DMS79 treated with DMSO at 0.1 percent for 48 hours (cell line): Measurements from ENCODE around the gene PROC.

Experiments
- DNase-seq: peaks from one replicate; lab custom pipeline; 2025; lab: John Stamatoyannopoulos, UW

The PROC gene

DNA sequence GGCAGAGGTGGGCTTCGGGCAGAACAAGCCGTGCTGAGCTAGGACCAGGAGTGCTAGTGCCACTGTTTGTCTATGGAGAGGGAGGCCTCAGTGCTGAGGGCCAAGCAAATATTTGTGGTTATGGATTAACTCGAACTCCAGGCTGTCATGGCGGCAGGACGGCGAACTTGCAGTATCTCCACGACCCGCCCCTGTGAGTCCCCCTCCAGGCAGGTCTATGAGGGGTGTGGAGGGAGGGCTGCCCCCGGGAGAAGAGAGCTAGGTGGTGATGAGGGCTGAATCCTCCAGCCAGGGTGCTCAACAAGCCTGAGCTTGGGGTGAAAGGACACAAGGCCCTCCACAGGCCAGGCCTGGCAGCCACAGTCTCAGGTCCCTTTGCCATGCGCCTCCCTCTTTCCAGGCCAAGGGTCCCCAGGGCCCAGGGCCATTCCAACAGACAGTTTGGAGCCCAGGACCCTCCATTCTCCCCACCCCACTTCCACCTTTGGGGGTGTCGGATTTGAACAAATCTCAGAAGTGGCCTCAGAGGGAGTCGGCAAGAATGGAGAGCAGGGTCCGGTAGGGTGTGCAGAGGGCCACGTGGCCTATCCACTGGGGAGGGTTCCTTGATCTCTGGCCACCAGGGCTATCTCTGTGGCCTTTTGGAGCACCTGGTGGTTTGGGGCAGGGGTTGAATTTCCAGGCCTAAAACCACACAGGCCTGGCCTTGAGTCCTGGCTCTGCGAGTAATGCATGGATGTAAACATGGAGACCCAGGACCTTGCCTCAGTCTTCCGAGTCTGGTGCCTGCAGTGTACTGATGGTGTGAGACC is at the start of gene PROC:
Gene PROC (plus strand): TSS at position 128 of the 812 bp plus-strand sequence. CDS start 1,516 bp downstream, outside the sequence.
- no peak for DNase-seq

DNA sequence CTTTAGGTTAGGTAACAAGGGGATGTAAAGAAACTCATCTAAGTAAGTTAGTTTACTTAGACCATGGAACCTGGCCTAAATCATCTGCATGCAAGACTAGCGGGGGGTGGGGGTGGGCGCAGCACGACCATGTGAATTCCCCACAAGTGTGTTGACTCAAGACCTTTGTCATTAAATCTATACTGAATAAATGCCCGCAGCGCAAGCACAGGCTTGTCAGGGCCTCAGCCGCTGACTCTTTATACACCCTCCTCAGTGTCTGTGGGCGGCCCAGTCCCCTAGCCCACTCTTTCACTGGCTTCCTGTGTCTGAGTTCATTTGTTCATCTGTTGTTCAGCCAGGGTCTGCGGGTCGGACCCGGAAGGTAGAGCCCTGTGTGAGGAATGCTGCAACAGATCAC is 48.2 kb upstream of the PROC start:
- no peak for DNase-seq

DNA sequence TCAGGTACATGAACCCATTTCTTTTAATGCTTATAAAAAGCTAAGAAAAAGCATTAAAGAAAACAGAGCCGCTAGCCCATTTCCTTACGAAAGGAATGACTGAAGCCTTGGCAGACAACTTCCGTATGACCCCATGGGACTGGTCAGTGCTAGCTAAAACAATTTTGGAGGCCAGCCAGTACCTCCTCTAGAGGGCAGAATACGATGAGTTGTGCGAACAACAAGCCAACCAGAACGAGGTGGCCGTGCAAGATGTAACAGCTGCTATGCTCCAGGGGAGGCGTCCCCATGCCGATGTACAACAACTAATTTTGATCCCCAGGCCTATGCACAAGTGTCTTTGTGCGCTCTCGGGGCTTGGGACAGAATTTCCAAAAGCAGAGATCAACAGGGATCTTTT is 47.2 kb upstream of the PROC start:
- DNase-seq = no peak

DNA sequence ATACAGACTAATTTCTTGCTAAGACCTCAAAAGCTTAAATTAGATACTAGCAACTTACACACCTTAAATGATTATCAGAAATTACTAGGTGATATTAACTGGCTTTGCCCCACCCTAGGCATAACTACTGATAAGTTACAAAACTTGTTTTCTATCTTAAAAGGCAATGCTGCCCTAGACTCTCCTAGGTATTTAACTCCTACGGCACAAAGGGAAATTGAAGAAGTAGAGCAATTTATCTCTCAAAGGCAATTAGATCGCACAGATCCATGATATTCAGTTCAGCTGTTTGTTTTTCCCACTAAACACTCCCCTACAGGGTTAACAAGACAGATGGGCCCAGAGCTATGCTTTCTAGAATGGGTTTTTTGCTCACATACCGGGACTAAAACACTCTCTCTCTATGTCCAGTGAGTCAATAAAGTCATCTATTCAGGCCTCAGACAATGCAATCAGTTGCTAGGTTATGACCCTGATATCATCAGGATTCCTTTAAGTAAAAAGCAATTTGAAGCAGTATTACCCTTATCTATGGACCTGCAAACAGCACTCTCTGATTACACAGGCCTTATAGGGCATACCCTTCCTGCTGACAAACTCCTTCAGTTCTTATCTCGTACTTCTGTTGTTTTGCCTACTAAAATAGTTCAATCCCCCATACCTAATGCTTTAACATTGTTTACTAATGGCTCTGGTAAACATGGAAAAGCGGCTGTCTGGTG is 44.7 kb upstream of the PROC start:
- DNase-seq = no peak

DNA sequence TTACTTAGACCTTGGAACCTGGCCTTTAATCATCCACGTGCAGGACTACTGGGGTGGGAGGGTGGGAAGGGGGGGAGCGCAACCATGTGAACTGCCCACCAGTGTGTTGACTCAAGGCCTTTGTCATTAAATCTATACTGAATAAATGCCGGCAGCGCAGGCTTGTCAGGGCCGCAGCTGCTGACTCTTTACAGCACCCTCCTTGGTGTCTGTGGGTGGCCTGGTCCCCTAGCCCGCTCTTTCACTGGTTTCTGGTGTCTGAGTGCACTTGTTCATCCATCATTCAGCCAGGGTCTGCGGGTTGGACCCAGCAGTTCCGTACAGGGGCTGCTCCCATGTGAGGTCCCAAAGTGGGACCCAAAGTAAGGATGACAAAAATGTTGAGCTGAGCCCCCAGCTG is 42.0 kb upstream of the PROC start:
- no peak for DNase-seq

DNA sequence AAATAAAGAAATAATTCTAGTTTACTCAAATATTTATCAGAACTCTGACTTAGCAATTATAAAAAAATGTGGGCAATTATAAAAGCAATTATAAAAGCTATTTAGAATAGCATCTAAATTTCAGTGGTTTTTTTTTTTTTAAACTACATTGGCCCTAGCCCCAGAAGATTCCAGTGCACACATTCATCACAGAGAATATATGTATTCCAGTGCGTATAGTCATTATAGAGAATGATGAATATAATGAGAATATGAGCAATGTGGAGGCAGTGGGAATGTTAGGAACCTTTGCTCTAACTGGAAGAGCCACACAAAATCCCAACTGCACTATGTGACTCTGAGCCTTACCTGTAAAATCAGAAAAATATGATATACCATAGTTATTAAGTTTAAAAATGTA is 41.0 kb upstream of the PROC start:
- DNase-seq = no peak

DNA sequence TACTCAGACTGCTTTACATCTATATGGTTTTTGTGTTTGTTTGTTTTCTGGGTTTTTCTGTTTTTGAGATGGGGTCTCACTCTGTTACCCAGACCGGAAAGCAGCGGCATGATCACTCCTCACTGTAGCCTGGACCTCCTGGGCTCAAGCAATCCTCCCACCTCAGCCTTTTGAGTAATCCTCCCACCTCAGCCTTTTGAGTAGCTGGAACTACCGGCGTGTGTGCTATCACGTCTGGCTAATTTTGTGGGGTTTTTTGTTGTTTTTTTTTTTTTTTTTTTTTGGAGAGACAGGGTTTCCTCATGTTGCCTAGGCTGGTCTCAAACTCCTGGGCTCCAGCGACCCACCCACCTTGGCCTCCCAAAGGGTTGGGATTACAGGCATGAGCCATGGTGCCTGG is 39.5 kb upstream of the PROC start:
- no peak for DNase-seq

DNA sequence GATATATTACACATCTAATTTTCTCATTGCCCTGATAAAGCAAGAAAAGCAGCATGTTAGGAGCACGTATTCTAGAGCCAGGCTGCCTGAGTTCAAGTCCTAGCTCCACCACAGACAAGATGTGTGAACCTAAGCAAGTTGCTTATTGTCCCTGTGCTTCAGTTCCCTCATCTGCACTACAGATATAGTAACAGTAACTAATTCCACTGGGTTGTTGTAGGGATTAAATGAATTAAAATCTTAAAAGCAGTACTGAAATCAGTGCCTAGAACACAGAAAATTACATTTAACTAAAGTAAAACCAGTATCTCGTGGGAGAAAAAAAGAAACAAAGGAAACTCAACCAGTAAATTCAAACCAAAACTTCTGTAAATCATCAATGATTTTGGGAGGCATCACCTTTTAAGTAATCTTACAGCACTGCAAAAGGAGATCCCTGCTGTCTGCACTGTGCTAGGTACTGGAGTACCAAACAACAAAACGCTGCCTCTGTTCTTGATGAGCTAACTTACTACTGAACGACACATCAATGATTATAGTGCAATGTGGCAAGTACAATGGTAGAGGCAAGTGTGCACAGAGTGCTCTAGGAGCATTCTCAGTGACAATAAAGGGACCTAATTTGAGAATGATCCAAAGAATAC is 38.4 kb upstream of the PROC start:
- DNase-seq = no peak

DNA sequence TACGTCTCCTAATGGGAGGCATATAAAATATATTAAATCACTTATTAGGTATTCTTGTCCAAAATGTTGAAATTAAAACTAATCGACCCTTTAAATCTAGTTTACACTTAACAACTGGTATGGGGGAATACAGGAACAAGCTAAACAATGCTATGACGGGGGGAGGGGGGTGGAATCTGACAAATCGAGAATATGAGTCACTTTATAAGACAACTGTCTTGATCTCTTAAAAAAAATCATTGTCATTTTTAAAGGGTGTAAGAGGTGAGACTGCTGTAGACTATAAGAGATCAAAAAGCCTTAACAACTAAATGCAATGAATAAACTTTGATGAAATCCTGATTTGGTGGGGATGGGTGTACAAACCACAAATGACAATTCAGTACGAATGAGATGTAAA is 36.5 kb upstream of the PROC start:
- no peak for DNase-seq

DNA sequence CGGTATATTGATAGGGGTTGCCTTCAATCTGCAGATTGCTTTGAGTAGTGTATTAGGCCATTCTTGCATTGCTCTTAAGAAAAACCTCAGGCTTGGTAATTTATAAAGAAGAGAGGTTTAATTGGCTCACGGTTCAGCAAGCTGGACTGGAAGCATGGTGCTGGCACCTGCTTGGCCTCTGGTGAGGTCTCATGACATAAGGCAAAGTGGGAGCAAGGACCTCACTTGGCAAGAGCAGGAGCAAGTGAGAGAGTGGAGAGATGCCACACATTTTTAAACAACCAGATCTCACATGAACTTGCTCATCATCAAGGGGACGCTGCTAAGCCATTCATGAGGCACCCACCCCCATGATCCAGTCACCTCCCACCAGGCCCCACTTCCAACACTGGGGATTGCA is 35.4 kb upstream of the PROC start:
- peak; percentile 7 for DNase-seq

DNA sequence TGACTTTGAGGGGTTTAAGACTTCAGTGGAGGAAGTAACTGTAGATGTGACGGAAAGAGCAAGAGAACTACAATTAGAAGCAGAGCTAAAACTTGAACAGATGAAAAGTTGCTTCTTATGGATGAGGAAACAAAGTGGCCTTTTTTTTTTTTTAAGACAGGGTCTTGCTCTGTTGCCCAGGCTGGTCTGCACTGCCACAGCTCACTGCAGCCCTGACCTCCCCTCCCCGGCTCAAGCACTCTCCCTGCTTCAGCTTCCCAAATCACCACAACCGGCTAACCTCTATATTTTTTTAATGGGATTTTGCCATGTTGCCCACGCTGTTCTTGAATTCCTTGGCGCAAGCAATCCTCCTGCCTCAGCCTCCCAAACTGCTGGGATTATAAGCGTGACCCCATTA is 33.7 kb upstream of the PROC start:
- DNase-seq = no peak

DNA sequence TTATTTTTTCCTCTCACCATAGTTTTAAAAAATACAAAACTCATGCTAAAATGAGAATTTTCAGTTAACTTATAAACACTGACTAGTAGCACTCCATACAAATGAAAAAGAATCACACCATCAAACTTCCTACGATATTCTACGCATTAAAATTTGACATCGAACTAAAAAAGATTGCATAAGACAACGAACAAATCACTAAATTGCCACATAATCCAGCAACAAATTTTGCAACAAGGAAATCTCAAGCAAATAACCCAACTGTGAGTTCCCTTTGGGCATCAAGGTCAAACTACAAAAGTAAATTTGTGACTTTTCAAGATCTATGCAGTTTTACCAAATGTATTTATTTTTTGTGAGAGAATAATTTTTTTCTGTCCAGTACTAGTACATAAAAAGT is 32.0 kb upstream of the PROC start:
- DNase-seq = no peak

DNA sequence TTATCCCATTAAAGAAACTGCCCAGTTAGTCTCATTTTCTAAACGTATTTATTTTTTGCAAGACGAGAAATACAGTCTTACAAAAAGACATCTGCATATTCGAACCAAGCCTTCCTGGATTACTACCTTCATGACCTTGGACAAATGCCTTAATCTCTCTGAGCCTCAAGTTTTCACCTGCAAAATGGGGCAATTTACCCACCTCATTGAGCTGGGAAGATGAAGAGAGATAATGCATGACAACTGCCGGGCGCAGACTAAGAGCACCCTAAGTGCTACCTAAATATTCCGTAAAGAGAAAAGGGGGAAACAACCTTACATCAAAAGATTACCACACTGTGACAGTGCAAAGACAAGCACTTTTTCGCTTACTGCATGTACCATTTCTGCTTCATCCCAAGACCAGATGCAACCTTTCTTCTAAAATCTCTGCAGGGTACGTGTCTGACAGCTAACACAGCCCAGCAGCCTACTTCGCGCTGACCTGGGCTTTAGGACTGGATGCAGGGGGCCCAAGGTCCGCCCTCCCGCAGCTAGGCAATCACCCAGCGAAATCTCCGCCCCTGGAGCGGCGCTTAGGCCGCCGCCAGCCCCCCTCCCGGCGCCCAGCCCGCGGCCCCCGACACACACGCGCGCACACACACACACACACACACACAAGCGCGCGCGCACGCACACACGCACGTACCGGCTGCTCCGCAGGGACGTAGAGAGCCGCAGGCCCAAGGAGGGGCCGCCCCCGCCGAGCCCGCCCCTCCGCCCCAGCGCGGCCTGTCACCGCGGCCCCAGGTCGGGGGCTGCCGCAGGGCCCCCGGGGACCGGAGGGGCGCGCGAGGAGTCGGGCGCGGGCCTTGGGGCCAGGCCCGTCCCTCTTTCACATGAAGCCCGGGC is 31.2 kb upstream of the PROC start:
- peak; percentile 46 for DNase-seq

DNA sequence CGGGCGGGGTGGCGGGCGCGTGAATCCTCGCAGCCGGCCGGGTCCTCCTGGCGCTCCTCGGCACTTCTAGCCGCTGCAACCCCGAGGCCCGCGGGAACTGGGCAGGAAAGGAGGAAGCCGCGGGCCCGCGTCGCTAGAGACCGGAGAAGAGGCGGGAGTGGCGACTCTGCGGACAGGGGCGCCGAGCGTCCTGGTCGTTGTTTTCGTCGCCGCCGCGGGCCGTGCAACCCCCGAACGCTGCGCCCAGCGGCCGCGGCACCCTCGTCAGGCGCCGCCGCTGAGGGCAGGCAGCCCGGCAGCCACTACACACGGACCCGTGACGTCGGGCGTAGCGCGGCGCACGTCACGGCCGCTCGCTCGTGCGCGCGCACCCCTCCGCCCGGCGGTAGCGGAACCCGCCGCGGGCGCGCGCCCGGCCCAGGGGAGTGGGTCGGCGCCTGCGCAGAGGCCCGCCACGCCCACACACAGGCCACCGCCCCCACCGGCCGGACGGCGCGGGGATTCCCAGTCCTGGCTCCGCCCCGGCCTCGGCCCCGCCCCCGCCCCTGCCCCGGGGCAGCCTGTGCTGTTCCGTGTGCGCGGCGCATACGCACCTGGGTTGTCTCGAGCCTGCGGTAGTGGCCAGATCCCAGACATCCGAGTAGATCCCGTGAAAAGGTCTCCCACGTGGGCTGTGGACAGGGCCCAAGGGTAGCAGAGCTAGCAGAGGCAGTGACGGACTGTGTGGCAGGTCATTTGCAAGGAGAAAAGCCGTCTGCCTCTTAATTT is 30.4 kb upstream of the PROC start, which contains the start of gene MAP3K2:
Gene MAP3K2 (minus strand): TSS at position 321 of the 768 bp plus-strand sequence. CDS start 44,846 bp downstream, outside the sequence.
- peak; percentile 90 for DNase-seq

DNA sequence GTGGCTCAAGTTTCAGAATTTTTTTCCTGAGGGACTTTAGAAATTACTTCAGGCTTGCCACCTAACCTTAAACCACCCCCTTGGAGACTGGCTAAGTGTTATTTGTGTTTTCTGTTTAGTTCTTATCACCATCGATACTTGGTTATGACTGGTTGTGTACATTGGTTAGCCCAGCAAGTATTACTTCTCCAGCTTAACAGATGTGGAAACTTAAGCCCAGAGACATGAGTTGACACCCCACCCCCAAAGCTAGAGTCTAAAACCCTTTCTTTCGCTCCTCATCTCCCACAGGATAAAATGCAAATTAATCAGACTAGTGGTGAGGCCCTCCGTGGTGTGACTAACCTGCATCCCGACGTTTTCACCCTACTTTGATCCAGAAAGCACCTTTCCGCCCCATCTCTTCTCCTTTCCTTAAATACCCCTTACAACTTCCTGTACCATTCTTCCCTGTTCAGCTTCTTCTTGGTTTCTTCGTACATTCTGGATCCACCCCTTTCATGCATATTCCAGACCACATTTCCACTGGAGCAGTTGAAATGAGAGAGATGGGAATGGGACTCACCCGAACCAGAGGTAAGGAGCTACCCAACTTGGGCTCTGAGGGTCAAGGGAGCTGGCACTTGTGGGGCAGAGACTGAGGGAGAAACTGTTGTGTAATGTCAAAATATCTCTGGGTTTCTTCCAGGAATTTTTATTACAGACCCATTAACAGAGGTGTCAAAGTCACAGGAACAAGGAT is 29.6 kb upstream of the PROC start:
- DNase-seq = no peak

DNA sequence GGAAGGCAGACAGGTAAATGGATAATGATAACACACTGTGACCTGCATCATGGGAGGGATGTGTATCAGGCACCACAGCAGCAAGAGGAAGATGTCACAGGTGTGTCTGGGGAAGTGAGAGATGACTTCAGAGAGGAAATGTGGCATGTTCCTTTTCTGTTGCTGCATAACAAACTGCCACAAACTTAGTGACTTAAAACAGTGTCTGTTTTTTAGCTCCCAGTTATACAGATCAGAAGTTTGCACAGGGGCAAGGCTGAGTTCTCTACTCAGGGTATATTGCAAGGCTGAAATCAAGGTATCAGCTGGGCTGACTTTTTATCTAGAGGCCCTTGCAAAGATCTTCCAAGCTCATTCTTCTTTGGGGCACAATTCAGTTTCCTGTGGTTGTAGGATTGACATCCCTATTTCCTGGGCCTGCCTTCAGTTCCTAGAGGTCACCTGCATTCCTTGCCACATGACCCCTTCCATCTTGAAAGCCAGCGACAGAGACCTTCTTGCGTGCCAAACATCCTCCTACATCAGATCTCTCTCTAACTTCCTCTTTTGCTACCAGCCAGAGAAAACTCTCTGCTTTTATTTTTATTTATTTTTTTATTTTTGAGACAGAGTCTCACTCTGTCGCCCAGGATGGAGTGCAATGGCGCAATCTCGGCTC is 28.3 kb upstream of the PROC start:
- DNase-seq = no peak

DNA sequence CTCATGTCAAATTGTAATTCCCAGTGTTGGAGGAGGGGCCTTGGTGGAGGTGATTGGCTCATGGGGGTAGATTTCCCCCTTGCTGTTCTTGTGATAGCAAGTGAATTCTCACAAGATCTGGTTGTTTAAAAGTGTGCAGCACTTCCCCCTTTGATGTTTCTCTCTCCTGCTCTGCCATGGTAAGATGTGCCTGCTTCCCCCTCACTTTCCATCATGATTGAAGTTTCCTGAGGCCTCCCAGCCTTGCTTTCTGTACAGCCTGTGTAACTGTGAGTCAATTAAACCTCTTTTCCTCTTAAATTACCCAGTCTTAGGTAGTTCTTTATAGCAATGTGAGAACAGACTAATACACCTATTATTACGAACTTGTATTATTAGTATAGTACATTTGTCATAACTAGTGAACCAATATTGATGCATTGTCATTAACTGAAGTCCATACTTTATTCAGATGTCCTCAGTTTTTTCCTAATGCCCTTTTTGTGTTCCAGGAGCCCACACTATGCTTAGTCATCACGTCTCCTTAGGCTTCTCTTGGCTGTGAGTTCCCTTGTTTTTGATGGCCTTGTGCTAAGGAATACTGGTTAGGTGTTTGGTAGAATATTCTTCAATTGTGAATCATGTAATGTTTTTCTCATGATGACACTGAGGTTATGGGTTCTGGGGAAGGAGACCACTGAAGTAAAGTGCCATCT is 25.9 kb upstream of the PROC start:
- no peak for DNase-seq

DNA sequence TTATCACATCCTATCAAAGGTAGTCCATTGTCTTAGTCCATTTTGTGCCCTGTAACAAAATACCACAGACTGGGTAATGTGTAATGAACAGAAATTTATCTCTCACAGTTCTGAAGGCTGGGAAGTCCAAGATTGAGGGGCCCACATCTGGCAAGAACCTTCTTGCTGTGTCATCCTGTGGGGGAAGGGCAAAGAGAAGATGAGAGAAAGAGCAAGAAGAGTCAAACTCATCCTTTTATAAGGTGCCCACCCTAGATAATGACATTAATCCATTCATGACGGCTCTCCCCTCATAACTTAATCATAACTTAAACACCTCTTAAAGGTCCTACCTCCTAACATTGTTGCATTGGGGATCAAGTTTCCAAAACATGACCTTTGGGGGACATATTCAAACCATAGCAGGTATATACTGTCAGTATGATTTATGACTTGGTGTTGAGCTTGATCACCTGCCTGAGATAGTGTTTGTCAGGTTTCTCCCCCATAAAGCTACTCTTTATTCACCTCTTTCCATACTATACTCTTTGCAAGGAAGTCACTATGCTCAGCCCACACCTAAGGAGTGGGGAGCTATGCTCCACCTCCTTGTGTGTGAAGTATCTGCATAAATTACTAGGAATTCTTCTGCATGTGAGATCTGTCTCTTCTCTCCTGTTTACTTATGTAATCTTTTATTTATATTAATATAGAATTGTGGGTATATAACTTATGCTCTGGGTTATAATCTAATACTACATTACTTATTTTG is 25.2 kb upstream of the PROC start:
- no peak for DNase-seq

DNA sequence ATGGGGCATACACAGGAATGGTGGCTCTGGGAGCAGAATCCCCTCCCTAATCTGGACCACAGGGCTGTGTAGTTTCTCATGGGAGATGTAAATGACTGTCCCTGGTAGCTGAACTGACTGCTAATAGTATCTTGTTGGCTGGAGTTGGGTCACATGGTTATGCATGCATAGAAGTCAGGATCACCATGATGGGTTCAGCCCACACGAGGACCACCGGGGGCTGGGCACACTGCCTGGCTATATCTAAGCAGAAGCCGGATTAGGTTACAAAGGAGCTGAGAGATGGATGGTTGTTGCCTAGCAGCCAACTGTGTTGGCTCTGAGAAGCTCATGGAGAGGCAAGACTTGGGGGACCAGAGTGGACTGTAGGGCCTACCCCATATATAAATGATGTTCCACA is 23.7 kb upstream of the PROC start:
- DNase-seq = no peak
